PC-3 (cell line): ENCODE results near the gene CAT. TPM values are rescaled to one million over a fixed set of nuclear protein-coding genes. Genes with fewer than 3 reads are reported as not detected.

Experiments used
- ATAC-seq: fragments of 200-7000 bp; cut with Tn5 transposase; 2 replicates; pipeline ENCODE4 v1.9.1; 2020; ENCODE audit warnings: mild to moderate bottlenecking, moderate library complexity
- BruUV-seq: library from RNA; stranded (reverse); fragments of 400-500 nt; replicated peaks from 2 replicates; lab custom pipeline; 2021; lab: Mats Ljungman, UMichigan
- CTCF ChIA-PET: fragments of 300-600 bp; sonication (Branson Sonifier 250); formaldehyde crosslinking; loops from one replicate; lab custom pipeline; 2022; ENCODE audit warnings: antibody characterized with exemption; lab: Charles Lee
- POLR2A ChIA-PET: fragments of 300-600 bp; sonication (Branson Sonifier 250); formaldehyde crosslinking; loops from one replicate; lab custom pipeline; 2022; ENCODE audit warnings: antibody characterized with exemption; ENCODE audit not compliant: unreplicated experiment; lab: Charles Lee
- DNase-seq: peaks from one replicate; pipeline ENCODE4 v3.0.0-alpha.2; 2015
- H2AFZ ChIP-seq: fragments of 300-600 bp; sonication (generic); 2 replicates; pipeline ENCODE4 v1.6.0; 2016; ENCODE audit warnings: antibody characterized with exemption, low read length
- H3F3A ChIP-seq: fragments of 300-600 bp; sonication (generic); one replicate; pipeline ENCODE4 v1.6.0; 2017; ENCODE audit warnings: antibody characterized with exemption, low read length, control low read depth, mild to moderate bottlenecking; ENCODE audit not compliant: unreplicated experiment
- H3K27ac ChIP-seq: fragments of 300-600 bp; sonication (generic); 2 replicates; pipeline ENCODE4 v1.5.1; 2016; ENCODE audit warnings: mild to moderate bottlenecking, low read length
- H3K27me3 ChIP-seq: fragments of 300-600 bp; sonication (generic); 2 replicates; pipeline ENCODE4 v1.6.1; 2016; ENCODE audit warnings: low read length, mixed read lengths
- H3K36me3 ChIP-seq: fragments of 300-600 bp; sonication (generic); 2 replicates; pipeline ENCODE4 v1.6.1; 2016; ENCODE audit warnings: low read depth, mixed run types, low read length, mixed read lengths
- H3K4me1 ChIP-seq: fragments of 300-600 bp; sonication (generic); 2 replicates; pipeline ENCODE4 v1.5.1; 2016; ENCODE audit warnings: low read length; ENCODE audit not compliant: insufficient read depth
- H3K4me2 ChIP-seq: fragments of 300-600 bp; sonication (generic); 2 replicates; pipeline ENCODE4 v1.6.0; 2016; ENCODE audit warnings: low read length
- H3K4me3 ChIP-seq: fragments of 300-600 bp; sonication (generic); 2 replicates; pipeline ENCODE4 v1.5.1; 2016; ENCODE audit warnings: mild to moderate bottlenecking, low read length, mixed read lengths
- H3K79me2 ChIP-seq: fragments of 300-600 bp; sonication (generic); 2 replicates; pipeline ENCODE4 v1.6.1; 2017; ENCODE audit warnings: low read length, mixed read lengths
- H3K9ac ChIP-seq: fragments of 300-600 bp; sonication (generic); 2 replicates; pipeline ENCODE4 v1.6.0; 2016; ENCODE audit warnings: mild to moderate bottlenecking, low read length
- H3K9me2 ChIP-seq: fragments of 300-600 bp; sonication (generic); replicated peaks from 2 replicates; pipeline ENCODE4 v1.6.1; 2016; ENCODE audit warnings: mixed run types, low read length, mixed read lengths
- H3K9me3 ChIP-seq: fragments of 300-600 bp; sonication (generic); 2 replicates; pipeline ENCODE4 v1.6.1; 2016; ENCODE audit warnings: low read length, mixed read lengths
- H4K20me1 ChIP-seq: fragments of 300-600 bp; sonication (generic); 2 replicates; pipeline ENCODE4 v1.6.1; 2016; ENCODE audit warnings: low read length, mixed read lengths
- EZH2 ChIP-seq: fragments of 300-600 bp; sonication (generic); IDR thresholded peaks from one replicate; pipeline ENCODE4 v1.6.1; 2017; ENCODE audit warnings: antibody characterized with exemption, mild to moderate bottlenecking, low read length; ENCODE audit not compliant: unreplicated experiment
- EZH2phosphoT487 ChIP-seq: fragments of 300-600 bp; sonication (generic); IDR thresholded peaks from 2 replicates; pipeline ENCODE4 v1.6.1; 2018; ENCODE audit warnings: mild to moderate bottlenecking, antibody characterized with exemption, low read length, borderline replicate concordance
- intact Hi-C: fragments of 100-400 bp; cut with micrococcal nuclease; formaldehyde crosslinking; loops from 2 replicates; pipeline ENCODE4 v1.9.0; 2023
- total RNA-seq: library from RNA; depleted of rRNA; stranded (reverse); fragments of >200 nt; gene quantifications from 2 replicates; pipeline ENCODE4 v1.2.3, GENCODE V29; 2014
- TF ChIP-seq, protein P1 (sequence below): fragments of 300-600 bp; sonication (generic); conservative IDR thresholded peaks from 2 replicates; pipeline ENCODE4 v1.5.1; 2017; ENCODE audit warnings: antibody characterized with exemption, low read depth, mild to moderate bottlenecking, low read length

CAT gene
- total RNA-seq, 1 experiment from 2014 or later, result 50.5 TPM

DNA sequence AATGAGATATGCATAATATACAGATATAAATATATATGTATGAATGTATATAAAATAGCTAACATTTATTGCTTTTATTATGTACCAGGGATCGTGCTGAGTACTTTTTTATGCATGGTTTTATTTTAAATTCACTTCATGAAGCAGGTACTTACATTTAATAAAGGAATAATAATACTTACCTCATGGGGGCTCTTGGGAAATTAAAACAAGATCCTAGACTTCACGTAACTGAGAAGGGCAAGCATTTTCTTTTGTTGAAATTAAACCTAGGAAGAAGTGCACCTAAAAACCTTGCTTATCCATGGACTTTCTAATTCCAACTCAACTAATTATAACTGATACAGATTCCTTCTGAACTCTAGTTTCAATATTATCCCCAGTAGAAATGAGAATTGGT is 40.9 kb upstream of the CAT start:
- no peak overlapping the region for H3K4me2 ChIP-seq
- no peaks in the 10 kb centered on the region; the same call in 1 of the 2 replicates for H3K36me3 ChIP-seq
- CTCF ChIA-PET, result no interaction called here
- H3K27me3 ChIP-seq, result no peaks in the 10 kb centered on the region
- H3K4me3 ChIP-seq, result no peak overlapping the region
- BruUV-seq, result no TSS peak
- no peaks in the 10 kb centered on the region for H4K20me1 ChIP-seq
- no peaks in the 10 kb centered on the region for H3K9me2 ChIP-seq
- H3K9me3 ChIP-seq, result no peaks in the 10 kb centered on the region
- no peaks in the 10 kb centered on the region for H3K79me2 ChIP-seq
- no peak overlapping the region for H3K27ac ChIP-seq
- no peak overlapping the region for H2AFZ ChIP-seq
- TF ChIP-seq EZH2 (no peak), EZH2phosphoT487 (no peak)
- TF ChIP-seq, protein P1, sequence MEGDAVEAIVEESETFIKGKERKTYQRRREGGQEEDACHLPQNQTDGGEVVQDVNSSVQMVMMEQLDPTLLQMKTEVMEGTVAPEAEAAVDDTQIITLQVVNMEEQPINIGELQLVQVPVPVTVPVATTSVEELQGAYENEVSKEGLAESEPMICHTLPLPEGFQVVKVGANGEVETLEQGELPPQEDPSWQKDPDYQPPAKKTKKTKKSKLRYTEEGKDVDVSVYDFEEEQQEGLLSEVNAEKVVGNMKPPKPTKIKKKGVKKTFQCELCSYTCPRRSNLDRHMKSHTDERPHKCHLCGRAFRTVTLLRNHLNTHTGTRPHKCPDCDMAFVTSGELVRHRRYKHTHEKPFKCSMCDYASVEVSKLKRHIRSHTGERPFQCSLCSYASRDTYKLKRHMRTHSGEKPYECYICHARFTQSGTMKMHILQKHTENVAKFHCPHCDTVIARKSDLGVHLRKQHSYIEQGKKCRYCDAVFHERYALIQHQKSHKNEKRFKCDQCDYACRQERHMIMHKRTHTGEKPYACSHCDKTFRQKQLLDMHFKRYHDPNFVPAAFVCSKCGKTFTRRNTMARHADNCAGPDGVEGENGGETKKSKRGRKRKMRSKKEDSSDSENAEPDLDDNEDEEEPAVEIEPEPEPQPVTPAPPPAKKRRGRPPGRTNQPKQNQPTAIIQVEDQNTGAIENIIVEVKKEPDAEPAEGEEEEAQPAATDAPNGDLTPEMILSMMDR, result no peak
- H3K4me1 ChIP-seq, result peaks cover 30% of the 10 kb centered on the region
- POLR2A ChIA-PET, result no interaction called here
- ATAC-seq (no peak), DNase-seq (no peak)
- no peak overlapping the region for H3K9ac ChIP-seq
- H3F3A ChIP-seq, result no peaks in the 10 kb centered on the region
- intact Hi-C loops, result no loop called here

DNA sequence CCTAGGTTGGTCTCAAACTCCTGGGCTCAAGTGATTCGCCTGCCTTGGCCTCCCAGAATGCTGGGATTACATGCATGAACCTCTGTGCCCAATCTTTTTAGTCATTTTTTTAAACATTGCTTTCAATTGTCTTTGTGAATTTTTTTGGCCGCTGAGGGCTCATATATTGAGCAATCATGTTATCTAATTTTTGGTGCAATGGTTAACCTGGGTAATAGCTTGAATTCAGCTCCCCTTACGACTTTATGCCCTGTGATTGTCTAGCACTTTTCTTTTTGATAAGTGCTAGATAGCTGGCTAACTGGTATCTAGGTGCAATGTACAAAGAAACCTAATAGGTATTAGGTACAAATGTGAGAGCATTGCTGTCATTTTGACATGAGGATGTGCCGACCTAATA is 35.3 kb upstream of the CAT start:
- TF ChIP-seq EZH2 (no peak), EZH2phosphoT487 (no peak)
- TF ChIP-seq, protein P1, result no peak
- Histone ChIP-seq H3F3A (no peaks in the 10 kb centered on the region), H3K4me3 (no peak overlapping the region), H3K27me3 (no peaks in the 10 kb centered on the region), H2AFZ (no peak overlapping the region), H3K36me3 (no peaks in the 10 kb centered on the region; the same call in 1 of the 2 replicates), H4K20me1 (no peaks in the 10 kb centered on the region), H3K79me2 (no peaks in the 10 kb centered on the region), H3K4me2 (no peak overlapping the region), H3K4me1 (peaks cover 17% of the 10 kb centered on the region), H3K9ac (no peak overlapping the region), H3K9me3 (no peaks in the 10 kb centered on the region), H3K27ac (no peak overlapping the region), H3K9me2 (no peaks in the 10 kb centered on the region)
- DNase-seq (no peak), ATAC-seq (no peak)
- CTCF ChIA-PET, result interaction anchor here (0.6 kb wide), 1 partner anchor 601 kb away, joined by 6 read pairs; no protein-coding TSS in a partner anchor
- POLR2A ChIA-PET, result interaction anchor here (0.5 kb wide), 1 partner anchor 22 kb away, joined by 3 read pairs; no protein-coding TSS in a partner anchor
- intact Hi-C loops, result no loop called here
- BruUV-seq, result no TSS peak

DNA sequence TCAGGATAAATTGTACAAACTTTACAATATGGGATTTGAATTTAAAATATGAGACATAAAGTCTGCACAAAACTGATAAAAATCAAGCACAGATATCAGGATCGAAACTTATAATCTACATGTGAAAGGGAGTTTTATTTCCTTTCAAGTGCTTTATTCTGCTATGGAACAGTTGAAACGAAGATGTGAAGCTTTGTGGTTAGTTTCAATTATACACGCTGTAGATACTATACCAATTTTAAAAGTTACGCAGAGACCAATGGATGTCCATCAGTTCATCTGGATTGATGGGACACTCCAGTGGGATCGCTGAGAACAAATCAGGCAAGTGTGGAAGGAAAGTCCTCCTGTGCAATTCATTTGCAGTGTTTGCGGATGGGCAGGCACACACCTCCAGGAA is 34.5 kb upstream of the CAT start:
- Histone ChIP-seq H3K27ac (no peak overlapping the region), H3K4me1 (peaks cover 17% of the 10 kb centered on the region), H3K36me3 (no peaks in the 10 kb centered on the region; the same call in 1 of the 2 replicates), H3K4me2 (no peak overlapping the region), H3F3A (no peaks in the 10 kb centered on the region), H3K4me3 (no peak overlapping the region), H3K9me3 (no peaks in the 10 kb centered on the region), H2AFZ (no peak overlapping the region), H3K27me3 (no peaks in the 10 kb centered on the region), H3K9me2 (no peaks in the 10 kb centered on the region), H3K79me2 (no peaks in the 10 kb centered on the region), H4K20me1 (no peaks in the 10 kb centered on the region), H3K9ac (no peak overlapping the region)
- TF ChIP-seq, protein P1, result no peak
- TF ChIP-seq EZH2phosphoT487 (no peak), EZH2 (no peak)
- intact Hi-C loops, result no loop called here
- ChIA-PET CTCF (no interaction called here), POLR2A (no interaction called here)
- BruUV-seq, result no TSS peak
- ATAC-seq (no peak), DNase-seq (no peak)
